LHCN-M2 (cell line): ENCODE data around the gene KHDRBS1. TPM values are rescaled to one million over a fixed set of nuclear protein-coding genes. Genes with fewer than 3 reads are reported as not detected.
"Not testable (repeated sequence)": the region's sequence is repeated elsewhere in the genome, so short reads cannot be mapped to it uniquely, and the experiment has no call there.

Experiments
- DNase-seq: peaks from one replicate; pipeline ENCODE4 v3.0.0-alpha.2; 2012; ENCODE audit warnings: low read depth
- total RNA-seq: library from RNA; depleted of rRNA; stranded (reverse); fragments of >200 nt; gene quantifications from 2 replicates; pipeline ENCODE4 v1.2.3, GENCODE V29; 2014

Gene KHDRBS1
- total RNA-seq, 1 experiment from 2014 or later: 72.6 TPM

DNA sequence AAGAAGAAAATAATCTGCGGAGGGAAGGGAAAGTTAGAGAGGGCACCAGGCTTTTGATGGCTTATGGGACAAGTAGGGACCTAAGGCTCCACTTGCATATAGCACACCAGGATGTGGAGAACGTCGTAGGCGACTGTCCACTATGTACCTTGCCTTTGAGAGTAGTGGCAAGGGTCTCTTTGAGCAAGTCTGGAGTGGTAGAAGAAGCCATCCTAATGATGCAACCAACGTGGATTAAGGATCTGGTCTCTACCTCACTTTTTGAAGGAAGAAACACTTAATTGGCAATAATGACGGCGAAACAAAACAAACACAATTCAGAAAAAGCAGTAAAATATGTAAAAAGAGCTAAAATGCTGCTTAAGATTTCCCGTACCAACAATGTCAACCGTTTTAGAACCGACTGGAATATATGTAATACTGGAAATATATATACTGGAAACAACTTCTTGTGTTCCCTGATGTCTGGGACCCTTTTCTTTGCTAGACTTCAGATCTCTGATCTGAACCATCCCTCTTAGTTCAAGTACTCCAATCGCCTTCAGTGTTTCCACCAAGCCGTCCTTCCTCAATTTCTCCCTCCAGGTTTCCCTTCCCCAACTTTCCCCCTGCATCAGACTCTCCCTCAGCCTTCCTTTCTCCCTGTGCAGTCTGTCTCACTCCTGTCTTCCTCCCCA is 821 bp upstream of the KHDRBS1 start:
- no peak for DNase-seq

DNA sequence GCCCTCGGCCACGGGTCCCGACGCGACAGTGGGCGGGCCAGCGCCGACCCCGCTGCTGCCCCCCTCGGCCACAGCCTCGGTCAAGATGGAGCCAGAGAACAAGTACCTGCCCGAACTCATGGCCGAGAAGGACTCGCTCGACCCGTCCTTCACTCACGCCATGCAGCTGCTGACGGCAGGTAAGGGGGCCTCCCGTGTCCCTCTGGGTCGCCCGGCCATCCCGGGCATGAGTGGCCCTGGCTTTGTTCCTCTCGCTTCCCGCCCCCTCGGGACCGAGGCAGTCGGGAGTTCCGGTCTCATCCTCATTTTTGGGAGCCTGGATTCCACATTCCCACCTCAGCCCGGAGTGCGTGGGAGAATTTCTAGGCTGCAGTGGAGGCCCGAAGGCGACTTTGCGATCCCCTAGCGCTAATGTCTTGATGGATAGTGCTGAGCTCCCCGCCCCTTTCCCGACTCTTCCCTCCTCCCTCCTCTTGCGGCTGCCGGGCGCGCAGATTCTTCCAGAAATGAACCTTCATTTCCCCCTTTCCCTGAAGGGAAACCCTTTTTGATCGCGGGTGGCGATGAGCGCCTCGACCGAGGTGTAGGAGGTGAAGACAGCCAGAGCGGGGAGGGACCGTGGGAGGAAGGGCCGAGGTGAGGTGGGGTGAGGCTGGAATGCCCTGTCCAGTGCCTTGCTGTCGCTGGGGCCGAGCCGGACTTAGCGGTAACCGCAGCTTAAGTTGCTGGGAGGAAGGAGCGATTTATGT is 705 bp downstream of the KHDRBS1 start:
- peak; percentile 51 for DNase-seq

DNA sequence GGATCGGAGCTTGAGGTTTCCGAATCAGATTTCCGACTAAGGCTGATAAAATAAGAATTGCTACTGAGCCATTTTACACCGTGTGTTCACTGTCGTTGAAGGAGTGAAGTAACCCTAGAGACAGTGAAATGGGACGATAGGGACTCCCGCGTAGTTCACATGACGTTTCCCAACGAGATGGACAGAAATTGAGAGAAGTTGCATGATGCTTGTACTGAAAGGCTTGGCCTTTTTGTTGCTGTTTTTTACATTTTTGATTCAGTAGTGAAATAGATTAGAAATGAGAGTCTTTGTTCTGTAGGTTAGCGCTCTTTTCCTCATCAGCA is 1.2 kb downstream of the KHDRBS1 start:
- DNase-seq: no peak

DNA sequence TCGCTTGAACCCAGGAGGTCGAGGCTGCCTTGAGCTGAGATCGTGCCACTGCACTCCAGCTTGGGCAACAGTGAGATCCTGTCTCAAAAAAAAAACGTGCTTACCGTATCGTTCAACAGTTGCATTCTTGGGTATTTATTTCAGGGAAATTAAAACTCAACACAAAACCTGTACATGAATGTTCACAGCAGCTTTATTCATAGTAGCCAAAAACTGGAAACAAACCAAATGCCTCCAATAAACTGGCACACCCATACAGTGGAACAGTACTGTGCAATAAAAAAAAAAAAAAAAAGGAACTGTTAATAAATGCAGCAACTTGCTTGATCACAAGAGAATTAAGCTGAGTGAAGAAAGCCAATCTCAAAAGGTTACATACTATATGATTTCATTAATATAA is 6.7 kb downstream of the KHDRBS1 start:
- no peak for DNase-seq

DNA sequence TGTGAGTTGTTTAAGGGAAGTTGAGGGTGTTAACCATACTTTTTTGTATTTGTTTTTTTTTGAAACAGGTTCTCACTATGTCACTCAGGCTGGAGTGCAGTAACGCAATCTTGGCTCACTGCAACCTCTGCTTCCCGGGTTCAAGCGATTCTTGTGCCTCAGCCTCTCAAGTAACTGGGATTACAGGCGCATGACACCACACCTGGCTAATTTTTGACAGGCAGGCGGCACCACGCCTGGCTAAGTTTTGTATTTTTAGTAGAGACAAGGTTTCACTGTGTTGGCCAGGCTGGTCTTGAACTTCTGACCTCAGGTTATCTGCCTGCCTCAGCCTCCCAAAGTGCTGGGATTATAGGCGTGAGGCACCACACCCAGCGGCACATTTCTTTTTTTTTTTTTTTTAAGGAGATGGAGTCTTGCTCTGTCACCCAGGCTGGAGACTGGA is 7.9 kb downstream of the KHDRBS1 start:
- DNase-seq: not testable (repeated sequence)

DNA sequence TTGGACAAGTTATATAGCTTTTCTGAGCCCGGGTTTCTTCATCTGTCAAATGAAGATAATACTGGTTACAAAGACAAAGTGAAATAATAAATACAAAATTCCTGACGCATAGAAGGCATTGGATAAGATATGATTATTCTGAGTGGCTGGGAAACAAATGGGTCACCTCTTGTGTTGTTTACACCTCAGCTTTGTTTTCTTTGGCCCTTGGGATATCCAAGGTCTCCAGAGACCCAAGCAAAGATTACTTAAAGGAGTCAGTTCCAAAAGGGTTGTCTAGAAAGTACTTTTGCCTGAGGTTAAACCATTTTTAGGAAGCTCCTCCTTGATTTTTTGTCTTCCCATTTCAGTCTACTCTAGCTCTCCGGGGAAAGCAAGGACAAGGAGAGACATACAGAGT is 9.7 kb downstream of the KHDRBS1 start:
- DNase-seq: no peak

DNA sequence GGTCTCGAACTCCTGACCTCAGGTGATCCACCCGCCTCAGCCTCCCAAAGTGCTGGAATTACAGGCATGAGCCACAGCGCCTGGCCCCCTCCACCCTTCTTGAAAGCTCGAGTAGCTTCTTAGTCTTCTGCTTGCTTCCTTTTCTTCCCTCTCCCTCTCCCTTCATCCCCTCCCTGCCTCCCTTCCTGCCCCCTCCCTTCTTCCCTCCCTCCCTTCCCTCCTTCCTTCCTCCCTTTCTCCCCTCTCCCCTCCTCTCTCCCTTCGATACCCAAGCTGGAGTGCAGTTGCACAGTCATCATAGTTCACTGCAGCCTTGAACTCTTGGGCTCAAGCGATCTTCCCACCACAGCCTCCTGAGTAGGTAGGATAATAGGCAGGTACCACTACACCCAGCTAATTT is 11.8 kb downstream of the KHDRBS1 start:
- no peak for DNase-seq

DNA sequence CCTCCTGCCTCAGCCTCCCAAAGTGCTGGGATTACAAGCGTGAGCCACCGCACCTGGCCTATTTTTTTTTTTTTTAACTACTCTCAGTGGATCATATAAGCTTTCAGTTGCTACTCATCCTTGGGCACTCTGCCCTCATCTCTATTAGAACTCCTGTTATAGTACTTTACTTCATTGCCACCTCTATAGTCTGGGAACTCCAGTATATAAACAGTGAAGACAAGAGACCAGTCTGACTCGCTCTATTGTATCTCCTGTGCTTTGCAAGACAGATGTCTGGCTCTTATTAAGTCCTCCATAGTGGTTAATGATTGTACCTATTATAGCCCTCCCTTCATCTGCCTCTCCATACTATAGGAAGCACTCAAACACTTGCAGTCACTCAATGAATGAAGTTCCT is 15.1 kb downstream of the KHDRBS1 start:
- DNase-seq: no peak

DNA sequence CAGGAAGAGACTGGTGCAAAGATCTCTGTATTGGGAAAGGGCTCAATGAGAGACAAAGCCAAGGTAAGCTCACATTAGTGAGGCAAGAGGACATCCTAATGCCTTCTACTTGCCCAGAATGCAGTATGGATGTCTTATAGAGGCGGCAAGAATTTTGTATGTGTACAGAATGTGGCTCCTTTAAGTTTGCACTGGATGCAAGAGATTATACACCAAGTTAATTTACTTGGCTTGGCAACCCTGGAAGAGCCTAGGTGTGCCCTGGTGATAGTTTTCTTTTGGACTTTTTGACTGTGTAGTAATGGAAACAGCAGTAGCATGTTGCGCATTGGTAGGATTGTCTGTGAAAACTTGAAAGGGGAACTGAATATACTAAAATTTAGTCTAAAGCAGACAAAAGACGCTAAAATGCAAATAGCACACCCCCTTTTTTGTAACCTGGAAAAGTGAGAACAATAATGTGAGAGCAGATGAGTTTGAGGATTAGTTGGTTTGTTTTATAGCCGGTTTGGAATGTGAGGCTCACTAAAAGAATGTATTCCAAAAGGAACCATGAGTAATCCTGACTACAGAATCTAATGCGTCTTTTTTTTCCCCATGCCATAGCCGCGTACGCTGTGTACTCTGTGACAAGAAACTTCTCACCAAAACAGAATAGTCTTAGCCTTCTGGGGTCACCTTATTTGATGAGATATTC is 18.1 kb downstream of the KHDRBS1 start:
- peak; percentile 82 for DNase-seq

DNA sequence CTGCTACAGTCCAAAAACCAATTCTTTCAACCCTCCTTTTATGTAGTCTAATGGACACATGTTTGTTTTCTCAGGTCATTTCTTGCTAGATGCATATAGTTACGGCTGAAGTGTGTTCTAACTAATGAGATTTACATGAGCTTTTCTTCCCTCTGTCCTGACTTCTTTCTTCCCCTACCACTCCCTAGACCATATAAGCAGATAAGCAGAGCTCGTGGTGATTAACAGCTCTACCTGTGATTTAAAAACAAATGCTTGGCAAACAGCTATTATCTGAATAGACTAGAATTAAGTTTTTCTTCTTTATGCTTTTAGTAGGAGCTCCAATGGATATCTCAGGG is 18.6 kb downstream of the KHDRBS1 start:
- no peak for DNase-seq

DNA sequence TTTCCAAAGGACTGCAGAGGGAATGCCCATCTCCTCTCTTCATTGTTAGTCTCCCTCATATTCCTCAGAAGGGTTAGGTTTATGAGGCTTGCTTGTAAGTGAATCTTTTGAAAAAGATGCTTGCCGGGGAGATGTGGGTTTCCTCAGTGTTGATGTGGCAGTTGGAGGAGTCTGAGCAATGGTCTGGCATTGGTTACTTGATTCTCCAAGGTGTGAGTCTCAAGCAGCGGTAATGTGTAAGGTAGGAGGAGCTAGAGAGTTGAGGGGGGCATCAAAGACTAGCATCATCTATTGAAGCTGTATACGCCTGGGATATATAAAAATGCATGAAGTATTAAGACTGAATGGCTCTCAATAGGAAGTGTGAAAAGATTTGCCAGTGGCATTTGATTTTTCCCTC is 21.5 kb downstream of the KHDRBS1 start:
- DNase-seq: no peak

DNA sequence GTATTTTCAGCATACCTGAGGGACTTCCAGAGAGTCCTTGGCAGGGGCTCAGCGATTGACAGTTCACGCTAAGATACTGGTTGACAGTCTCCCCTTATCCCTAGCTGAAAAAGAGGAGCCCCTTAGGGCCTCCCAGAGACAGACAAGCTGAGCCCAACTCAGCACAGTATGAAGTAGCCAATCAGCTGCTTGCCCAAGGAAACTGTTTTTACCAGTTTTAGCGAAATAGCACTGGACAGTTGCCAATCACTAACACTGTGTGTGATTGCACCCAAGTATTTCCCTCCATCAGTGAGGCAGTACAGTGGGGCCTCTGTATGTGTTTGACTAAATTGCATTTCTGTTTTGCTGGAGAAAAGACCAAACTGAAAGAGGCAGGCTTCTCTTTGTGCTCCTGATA is 27.0 kb downstream of the KHDRBS1 start:
- no peak for DNase-seq

DNA sequence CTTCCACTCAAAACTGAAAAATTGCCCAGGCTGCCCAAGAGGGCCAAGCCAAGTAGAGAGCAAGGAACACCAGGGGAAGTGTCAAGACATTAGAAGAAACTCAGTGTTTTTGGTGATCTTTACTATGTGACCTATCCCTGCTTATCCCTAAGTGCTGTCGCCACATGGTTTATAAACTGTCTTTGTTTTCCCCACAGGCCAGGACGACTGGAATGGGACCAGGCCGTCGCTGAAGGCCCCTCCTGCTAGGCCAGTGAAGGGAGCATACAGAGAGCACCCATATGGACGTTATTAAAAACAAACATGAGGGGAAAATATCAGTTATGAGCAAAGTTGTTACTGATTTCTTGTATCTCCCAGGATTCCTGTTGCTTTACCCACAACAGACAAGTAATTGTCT is 28.7 kb downstream of the KHDRBS1 start:
- no peak for DNase-seq

DNA sequence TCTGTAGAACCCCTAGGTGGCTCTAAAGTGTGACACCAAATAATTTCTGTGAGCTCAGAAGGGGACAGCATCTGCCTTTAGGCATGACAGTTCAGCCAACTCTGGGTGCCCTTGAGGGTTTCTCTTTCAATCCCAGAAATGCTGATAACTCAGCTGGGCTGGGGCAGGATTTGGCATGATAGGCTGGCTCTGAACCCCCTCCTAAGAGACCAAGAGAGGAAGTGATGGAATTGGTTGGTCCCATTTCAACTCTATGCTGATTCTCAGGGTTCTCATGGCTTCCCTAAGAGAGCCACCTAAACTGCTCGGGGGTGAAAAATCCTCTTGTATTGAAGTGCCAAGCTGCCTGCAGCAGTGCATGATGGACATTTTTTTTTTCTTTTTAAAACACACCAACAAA is 30.6 kb downstream of the KHDRBS1 start:
- no peak for DNase-seq

DNA sequence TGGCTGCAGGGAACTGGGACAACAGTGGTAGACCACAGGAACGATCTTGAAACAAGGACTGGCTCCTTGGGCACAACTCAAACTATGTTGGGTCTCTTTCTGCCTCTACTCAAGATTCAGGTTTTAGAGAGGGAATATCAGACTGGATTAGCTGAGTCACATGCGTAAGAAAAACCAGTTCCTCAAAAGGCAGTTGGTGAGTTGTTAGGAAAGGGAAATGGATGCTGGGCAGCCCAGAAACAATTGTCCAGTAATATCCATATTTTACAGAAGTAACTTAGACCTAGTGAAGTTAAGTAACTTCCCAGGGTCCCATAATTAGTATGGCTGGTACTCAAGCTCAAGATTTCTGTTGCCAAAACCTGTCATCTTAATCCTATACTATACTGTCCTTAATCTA is 32.1 kb downstream of the KHDRBS1 start:
- no peak for DNase-seq

DNA sequence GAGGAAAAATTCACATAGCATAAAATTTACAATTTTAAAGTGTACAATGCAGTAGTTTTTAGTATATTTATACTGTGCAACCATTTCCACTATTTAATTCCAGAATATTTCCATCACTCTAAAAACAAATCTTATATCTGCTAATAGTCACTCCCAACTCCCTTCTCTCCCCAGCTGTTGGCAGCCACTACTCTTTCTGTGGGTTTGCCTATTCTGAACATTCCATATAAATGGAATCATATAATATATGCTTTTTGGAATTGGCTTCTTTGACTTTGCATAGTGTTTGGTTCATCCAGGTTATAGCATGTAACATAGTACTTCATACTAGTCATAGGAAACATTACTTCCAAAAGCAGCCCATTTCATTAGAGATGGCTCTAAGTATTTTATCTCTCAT is 34.0 kb downstream of the KHDRBS1 start:
- DNase-seq: no peak

DNA sequence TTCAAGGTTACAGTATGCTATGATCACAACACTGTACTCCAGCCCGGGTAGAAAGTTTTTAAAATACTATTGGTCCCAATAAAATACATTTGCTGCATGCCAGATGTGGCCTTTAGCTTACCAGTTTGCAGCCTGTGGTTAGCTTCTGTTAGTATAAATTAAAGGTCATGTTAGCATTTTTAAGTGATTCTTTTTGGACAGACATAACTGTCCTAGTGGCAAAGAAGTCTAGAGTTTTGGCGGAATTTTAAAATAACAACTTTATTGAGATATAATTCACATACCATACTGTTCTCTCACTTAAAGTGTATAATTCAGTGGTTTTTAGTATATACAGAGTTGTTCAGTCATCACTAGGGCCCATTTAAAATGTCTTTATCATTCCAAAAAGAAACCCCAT is 34.8 kb downstream of the KHDRBS1 start:
- DNase-seq: no peak

DNA sequence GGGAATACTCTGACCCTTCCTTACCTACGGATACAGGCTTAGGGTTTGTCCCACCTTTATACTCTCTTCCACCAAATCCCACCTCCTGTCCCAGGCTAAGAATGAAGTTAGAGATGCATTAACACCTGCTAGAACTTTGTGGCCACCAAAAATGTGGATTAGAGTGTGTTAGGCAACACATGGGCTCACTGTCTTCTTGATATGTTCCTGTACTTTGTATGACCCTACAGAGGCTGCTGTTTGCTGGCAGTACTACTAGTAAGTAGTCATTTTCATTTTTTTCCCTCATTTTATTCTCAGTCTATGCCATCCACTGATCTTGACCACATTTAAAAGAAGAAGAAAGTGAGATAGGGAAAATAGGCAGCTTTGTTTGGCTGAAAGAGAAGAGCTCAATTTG is 38.0 kb downstream of the KHDRBS1 start:
- DNase-seq: peak; percentile 19

DNA sequence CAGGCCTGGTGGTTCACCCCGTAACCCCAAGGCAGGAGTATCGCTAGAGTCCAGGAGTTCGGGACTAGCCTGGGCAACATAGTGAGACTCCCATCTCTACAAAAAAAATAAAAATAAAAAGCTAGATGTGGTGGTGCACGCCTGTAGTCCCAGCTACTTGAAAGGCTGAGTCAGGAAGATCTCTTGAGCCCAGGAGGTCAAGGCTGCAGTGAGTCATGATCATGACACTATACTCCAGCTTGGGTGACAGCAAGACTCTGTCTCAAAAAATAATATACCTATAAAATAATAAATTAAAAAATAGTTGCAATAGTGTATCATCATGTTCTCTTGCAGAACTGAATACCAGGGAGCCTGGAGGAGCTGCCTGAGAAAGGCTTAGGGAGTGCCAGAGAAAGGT is 39.2 kb downstream of the KHDRBS1 start:
- peak; percentile 66 for DNase-seq

DNA sequence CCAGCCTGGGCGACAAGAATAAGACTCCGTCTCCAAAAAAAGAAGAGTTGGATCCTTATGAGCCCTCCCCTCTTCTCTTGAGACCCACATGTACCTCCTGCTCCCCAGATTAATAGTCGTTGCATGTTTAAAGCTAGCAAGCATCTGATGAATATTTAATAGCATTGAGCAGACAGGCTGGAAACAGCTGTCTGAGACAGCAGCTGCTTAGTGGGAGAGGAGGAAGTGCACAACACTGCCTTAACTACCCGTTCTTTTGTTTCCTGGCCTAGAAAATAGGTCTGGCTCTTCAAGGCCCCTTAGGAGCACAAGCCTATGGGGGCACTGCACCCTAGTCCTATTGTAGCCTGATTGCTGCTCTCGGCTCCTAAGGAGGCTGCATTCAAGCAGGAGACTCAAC is 41.7 kb downstream of the KHDRBS1 start:
- DNase-seq: peak; percentile 60

DNA sequence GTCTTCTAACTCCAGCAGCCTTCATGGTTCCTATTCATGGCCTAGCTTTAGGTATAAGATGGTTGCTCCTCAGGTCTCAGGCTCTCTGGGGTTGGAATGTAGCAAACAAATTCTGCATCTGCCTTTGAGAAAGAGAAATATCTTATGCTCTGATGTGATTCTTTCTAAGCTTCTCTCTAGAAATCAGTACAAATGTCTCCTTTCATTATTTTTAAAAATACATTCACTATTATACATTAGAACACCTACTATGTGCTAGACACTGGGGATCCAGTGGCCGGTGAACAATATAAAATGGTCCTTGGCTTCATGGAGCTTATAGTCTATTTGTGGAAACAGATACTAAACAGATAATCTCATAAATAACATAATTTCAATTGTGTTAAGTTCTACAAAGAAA is 42.9 kb downstream of the KHDRBS1 start:
- no peak for DNase-seq

DNA sequence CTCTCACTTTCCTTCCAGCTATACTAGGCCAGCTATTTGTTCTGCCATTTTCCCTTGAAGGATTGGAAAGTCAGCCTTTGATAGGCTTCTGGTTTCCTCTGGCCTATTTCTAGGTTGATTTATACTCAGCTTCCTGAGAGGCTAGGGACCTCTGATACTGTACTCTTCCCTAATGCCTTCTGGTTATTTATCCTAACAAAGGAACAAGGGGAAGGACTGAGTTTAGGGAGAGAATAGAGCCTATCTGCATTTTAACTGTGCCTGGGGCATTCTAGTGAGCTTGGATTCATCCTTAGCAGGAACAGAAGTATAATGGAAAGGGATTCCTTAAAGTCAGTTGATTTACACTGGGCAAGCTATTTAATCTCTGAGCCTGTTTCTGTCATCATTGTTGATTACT is 47.2 kb downstream of the KHDRBS1 start:
- no peak for DNase-seq

DNA sequence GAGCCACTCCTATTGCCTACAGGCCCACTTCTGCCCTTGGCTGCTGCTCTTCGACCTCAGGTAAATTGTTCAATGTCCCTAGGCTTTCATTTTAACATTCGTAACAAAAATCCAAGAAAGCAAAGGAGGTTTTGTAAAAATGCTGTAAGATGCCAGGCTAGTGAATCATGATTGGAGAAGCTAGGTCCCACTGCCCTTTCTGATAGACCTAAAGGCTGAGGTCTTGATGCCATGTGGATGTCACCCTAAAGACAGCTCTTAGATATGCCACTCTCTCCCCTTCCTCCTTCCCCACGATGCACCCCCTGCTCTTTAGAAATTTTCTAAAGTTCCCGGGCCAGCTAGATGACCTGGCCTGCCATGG is 49.2 kb downstream of the KHDRBS1 start:
- no peak for DNase-seq
